C4-2B (cell line): Measurements from ENCODE around the gene LMOD1.

Source experiments
- H3K27ac ChIP-seq: fragments of 450-650 bp; 2 replicates; pipeline ENCODE4 v1.5.1; 2017
- CTCF ChIP-seq: fragments of 450-650 bp; conservative IDR thresholded peaks from 2 replicates; pipeline ENCODE4 v1.5.1; 2017; ENCODE audit warnings: mild to moderate bottlenecking
- ZFX ChIP-seq: fragments of 450-650 bp; IDR thresholded peaks from 2 replicates; pipeline ENCODE4 v1.6.1; 2017

The LMOD1 gene

DNA sequence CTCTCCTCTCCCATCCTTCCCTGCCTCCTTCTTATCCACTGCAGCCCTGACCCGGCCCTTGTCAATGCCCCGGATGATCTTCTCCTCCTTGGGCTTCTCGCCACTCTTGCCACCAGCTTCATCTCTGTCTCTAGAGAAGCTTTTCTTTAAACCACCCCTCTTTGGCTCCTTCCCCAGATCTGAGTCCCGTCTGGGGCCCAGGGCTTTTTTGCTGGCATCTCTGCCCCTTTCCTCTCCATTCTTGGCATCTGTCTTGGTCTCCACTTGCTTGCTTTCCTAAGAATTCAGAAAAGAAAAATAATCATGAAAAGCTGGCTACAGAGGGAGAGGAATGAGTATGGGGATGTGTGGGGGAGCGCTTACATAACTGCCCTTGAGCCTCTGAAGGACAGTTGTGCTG lies 45.9 kb downstream of the LMOD1 start:
- H3K27ac ChIP-seq, result no peak overlapping the region
- no peak for TF ChIP-seq ZFX
- no peak for TF ChIP-seq CTCF

DNA sequence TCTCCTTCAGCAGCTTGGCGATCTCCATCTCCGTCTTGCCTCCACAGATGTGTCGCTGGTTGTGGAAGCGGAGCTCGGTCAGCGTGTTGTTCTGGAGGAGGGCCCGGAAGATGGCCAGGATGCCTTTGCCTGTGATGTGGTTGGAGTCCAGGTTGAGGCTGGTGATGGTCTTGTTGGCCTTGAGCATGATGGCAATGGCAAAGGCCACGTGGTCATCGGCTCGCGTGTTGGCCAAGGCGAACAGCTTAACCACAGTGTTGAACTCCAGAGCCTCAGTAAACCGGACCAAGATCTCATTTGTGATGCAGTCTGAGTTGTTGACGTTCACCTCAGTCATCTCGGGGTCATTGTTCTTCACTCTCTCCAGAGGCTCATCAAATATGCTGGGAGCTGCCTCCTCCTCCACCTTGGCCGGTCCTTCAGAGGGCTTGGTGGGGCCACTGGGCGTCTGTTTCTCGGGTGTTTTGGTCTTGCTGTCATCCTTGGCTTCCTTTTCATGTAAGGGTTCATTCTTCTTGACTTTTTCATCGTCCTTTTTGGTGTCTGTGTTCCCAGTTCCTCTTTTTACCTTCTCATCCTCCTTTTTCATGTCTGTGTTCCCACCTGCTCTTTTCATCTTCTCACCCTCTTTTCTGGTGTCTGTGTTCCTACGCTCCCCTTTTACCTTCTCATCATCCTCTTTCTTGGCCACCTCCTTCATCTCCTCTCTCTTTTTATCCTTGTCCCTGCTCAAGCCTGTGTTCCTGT lies 46.5 kb downstream of the LMOD1 start:
- H3K27ac ChIP-seq, result no peak overlapping the region
- TF ChIP-seq ZFX (no peak), CTCF (no peak)

DNA sequence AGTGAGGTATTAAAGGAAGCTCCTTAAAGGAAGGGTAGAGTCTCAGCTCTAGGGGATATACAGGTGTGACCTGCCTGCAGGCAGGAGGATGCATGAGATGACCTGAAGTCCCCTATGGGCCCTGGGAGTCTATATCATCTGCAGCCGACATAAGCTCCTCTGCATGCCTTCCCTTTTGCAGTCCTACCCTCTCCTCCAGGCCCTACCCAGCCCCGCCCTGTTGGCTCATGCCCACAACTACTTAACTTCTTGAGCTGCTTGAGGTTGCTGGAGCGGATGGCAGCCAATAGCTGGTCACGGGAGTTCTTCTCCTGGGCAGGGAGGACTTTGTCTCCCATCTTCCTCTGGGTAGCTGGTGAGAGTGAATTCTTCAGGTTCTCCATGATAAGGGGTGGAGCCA lies 47.4 kb downstream of the LMOD1 start:
- no peak overlapping the region for H3K27ac ChIP-seq
- TF ChIP-seq ZFX, result no peak

DNA sequence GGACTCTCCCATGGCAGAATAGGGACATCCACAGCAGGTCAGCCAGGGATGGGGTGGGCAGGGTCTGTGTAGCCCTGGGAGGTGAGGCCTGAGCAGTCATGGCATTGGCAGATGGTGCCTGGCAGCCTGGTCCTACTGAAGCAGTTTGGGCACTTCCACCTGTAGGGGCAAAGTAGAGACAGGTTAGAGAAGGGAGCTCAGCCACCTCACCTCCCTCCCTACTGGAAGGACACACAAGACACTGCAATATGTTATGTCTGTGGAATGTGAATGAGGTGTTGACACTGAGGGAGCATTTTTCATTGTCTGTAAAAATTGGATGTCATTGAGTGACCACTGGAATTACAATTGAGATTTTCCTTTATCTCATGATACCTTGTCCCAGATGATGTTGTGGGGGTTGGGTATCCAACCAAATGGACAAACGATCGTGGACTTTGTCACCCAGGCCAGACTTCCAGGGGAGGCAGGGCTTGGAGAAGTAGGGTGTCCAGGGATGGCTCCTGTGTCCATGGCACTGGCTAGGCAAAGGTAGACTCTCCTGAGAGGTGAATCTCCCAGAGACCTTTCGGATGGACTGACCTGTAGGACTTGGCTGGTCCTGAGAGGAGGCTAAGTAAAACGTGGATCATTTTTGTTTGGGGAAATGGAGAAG lies 48.0 kb downstream of the LMOD1 start:
- H3K27ac ChIP-seq, result no peak overlapping the region
- TF ChIP-seq CTCF (no peak), ZFX (no peak)

DNA sequence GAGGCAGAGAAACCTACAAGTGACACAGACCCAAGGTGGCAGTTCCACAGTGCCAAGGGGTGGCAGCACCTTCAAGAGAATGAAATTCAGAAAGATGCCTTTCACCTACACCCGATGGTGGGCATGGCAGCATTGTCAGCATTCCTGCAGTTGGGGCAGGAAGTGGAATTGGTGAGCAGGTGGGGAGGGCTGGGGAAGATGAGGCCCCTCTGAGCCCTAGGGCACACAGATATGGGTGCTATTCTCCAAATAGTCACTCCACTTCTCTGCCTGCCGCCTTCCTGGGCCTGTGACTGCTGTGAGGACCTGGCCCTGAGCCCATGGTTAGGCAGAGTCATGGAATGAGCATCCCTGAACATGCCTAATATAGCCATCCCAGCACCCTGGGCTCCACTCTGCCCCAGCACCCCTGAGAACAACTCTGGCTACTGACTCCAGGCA lies 49.4 kb downstream of the LMOD1 start:
- TF ChIP-seq ZFX, result no peak
- no peak for TF ChIP-seq CTCF
- no peak overlapping the region for H3K27ac ChIP-seq

GRCh38 chr1:201895913-201896807 lies 50.2 kb downstream of the LMOD1 start:
- H3K27ac ChIP-seq, result no peak overlapping the region
- TF ChIP-seq ZFX (no peak), CTCF (peak; percentile 98)

GRCh38 chr1:201895120-201895665 lies 51.2 kb downstream of the LMOD1 start:
- no peak overlapping the region for H3K27ac ChIP-seq
- TF ChIP-seq ZFX, result no peak
- no peak for TF ChIP-seq CTCF
